ENCODE measurements around the gene FRZB. TPM values are rescaled to one million over a fixed set of nuclear protein-coding genes. Genes with fewer than 3 reads are reported as not detected.

FRZB gene
- total RNA-seq, 2 experiments from 2014 or later = not detected

GRCh38 chr2:182852801-182853200, 13.6 kb downstream of the FRZB start:
- Mint-ChIP-seq H3K27ac (no peak overlapping the region), H3K4me1 (no peaks in the 10 kb centered on the region), H3K36me3 (ENCODE audit: low read depth) (no peaks in the 10 kb centered on the region), H3K9me3 (no peaks in the 10 kb centered on the region), H3K4me3 (no peak overlapping the region), H3K27me3 (peaks cover 17% of the 10 kb centered on the region)
- ChIA-PET CTCF (no interaction called here), POLR2A (no interaction called here)
- no peak for DNase-seq

- Mint-ChIP-seq H3K27ac (no peak overlapping the region), H3K36me3 (ENCODE audit: low read depth) (no peaks in the 10 kb centered on the region), H3K4me1 (no peaks in the 10 kb centered on the region), H3K4me3 (no peak overlapping the region), H3K27me3 (peaks cover 19% of the 10 kb centered on the region), H3K9me3 (no peaks in the 10 kb centered on the region)
- CTCF ChIA-PET = no interaction called here
- no peak for DNase-seq
- POLR2A ChIA-PET = no interaction called here
Observed at GRCh38 chr2:182852090-182852489, 14.3 kb downstream of the FRZB start.

GRCh38 chr2:182845794-182846417, 20.5 kb downstream of the FRZB start:
- no peak overlapping the region for H3K4me3 Mint-ChIP-seq
- H3K27ac Mint-ChIP-seq = no peak overlapping the region
- POLR2A ChIA-PET = no interaction called here
- H3K36me3 Mint-ChIP-seq (ENCODE audit: low read depth) = no peaks in the 10 kb centered on the region
- peaks cover 34% of the 10 kb centered on the region for H3K27me3 Mint-ChIP-seq
- no peaks in the 10 kb centered on the region for H3K4me1 Mint-ChIP-seq
- H3K9me3 Mint-ChIP-seq = no peaks in the 10 kb centered on the region
- CTCF ChIA-PET = interaction anchor here (1.3 kb wide), 1 partner anchor 243 kb away, joined by 3 read pairs; no protein-coding TSS in a partner anchor
- no peak for DNase-seq

GRCh38 chr2:182836451-182836850, 30.0 kb downstream of the FRZB start:
- no peaks in the 10 kb centered on the region for H3K4me1 Mint-ChIP-seq
- DNase-seq = no peak
- ChIA-PET CTCF (no interaction called here), POLR2A (no interaction called here)
- H3K9me3 Mint-ChIP-seq = no peaks in the 10 kb centered on the region
- no peak overlapping the region for H3K4me3 Mint-ChIP-seq
- H3K27me3 Mint-ChIP-seq = peaks cover 34% of the 10 kb centered on the region
- H3K27ac Mint-ChIP-seq = no peak overlapping the region
- H3K36me3 Mint-ChIP-seq (ENCODE audit: low read depth) = no peaks in the 10 kb centered on the region

GRCh38 chr2:182834293-182834692, 32.1 kb downstream of the FRZB start:
- Mint-ChIP-seq H3K27me3 (peaks cover 23% of the 10 kb centered on the region), H3K27ac (no peak overlapping the region), H3K9me3 (no peaks in the 10 kb centered on the region), H3K4me1 (no peaks in the 10 kb centered on the region), H3K36me3 (ENCODE audit: low read depth) (no peaks in the 10 kb centered on the region), H3K4me3 (no peak overlapping the region)
- ChIA-PET POLR2A (no interaction called here), CTCF (no interaction called here)
- no peak for DNase-seq

GRCh38 chr2:182833084-182833854, 33.2 kb downstream of the FRZB start:
- H3K4me3 Mint-ChIP-seq = no peak overlapping the region
- peaks cover 17% of the 10 kb centered on the region for H3K27me3 Mint-ChIP-seq
- ChIA-PET CTCF (no interaction called here), POLR2A (no interaction called here)
- no peaks in the 10 kb centered on the region for H3K9me3 Mint-ChIP-seq
- H3K27ac Mint-ChIP-seq = no peak overlapping the region
- no peak for DNase-seq
- H3K4me1 Mint-ChIP-seq = no peaks in the 10 kb centered on the region
- no peaks in the 10 kb centered on the region for H3K36me3 Mint-ChIP-seq (ENCODE audit: low read depth)

GRCh38 chr2:182831921-182832320, 34.5 kb downstream of the FRZB start:
- Mint-ChIP-seq H3K4me1 (no peaks in the 10 kb centered on the region), H3K27ac (no peak overlapping the region), H3K4me3 (no peak overlapping the region), H3K36me3 (ENCODE audit: low read depth) (no peaks in the 10 kb centered on the region), H3K27me3 (peaks cover 11% of the 10 kb centered on the region), H3K9me3 (no peaks in the 10 kb centered on the region)
- ChIA-PET POLR2A (no interaction called here), CTCF (interaction anchor here (0.6 kb wide), 2 partner anchors 257 to 1779 kb away, joined by 3 to 5 read pairs; no protein-coding TSS in a partner anchor)
- DNase-seq = no peak

GRCh38 chr2:182831101-182831500, 35.3 kb downstream of the FRZB start:
- Mint-ChIP-seq H3K27me3 (peaks cover 11% of the 10 kb centered on the region), H3K4me3 (no peak overlapping the region), H3K27ac (no peak overlapping the region), H3K4me1 (no peaks in the 10 kb centered on the region), H3K9me3 (no peaks in the 10 kb centered on the region), H3K36me3 (ENCODE audit: low read depth) (no peaks in the 10 kb centered on the region)
- DNase-seq = no peak
- ChIA-PET POLR2A (no interaction called here), CTCF (no interaction called here)

GRCh38 chr2:182827182-182827879, 39.1 kb downstream of the FRZB start:
- H3K4me1 Mint-ChIP-seq = no peaks in the 10 kb centered on the region
- no peaks in the 10 kb centered on the region for H3K36me3 Mint-ChIP-seq (ENCODE audit: low read depth)
- no peak overlapping the region for H3K4me3 Mint-ChIP-seq
- DNase-seq = no peak
- peaks cover 11% of the 10 kb centered on the region for H3K27me3 Mint-ChIP-seq
- ChIA-PET POLR2A (no interaction called here), CTCF (no interaction called here)
- H3K27ac Mint-ChIP-seq = no peak overlapping the region
- H3K9me3 Mint-ChIP-seq = no peaks in the 10 kb centered on the region

GRCh38 chr2:182826496-182826895, 39.9 kb downstream of the FRZB start:
- Mint-ChIP-seq H3K4me1 (no peaks in the 10 kb centered on the region), H3K4me3 (no peak overlapping the region), H3K36me3 (ENCODE audit: low read depth) (no peaks in the 10 kb centered on the region), H3K27ac (no peak overlapping the region), H3K27me3 (peaks cover 8% of the 10 kb centered on the region), H3K9me3 (no peaks in the 10 kb centered on the region)
- CTCF ChIA-PET = no interaction called here
- no peak for DNase-seq
- POLR2A ChIA-PET = no interaction called here

GRCh38 chr2:182826064-182826463, 40.4 kb downstream of the FRZB start:
- Mint-ChIP-seq H3K27ac (no peak overlapping the region), H3K4me3 (no peak overlapping the region), H3K4me1 (no peaks in the 10 kb centered on the region), H3K36me3 (ENCODE audit: low read depth) (no peaks in the 10 kb centered on the region), H3K9me3 (no peaks in the 10 kb centered on the region), H3K27me3 (peaks cover 9% of the 10 kb centered on the region)
- DNase-seq = no peak
- POLR2A ChIA-PET = no interaction called here
- CTCF ChIA-PET = no interaction called here

GRCh38 chr2:182824767-182825158, 41.7 kb downstream of the FRZB start:
- CTCF ChIA-PET = no interaction called here

GRCh38 chr2:182824056-182824766, 42.2 kb downstream of the FRZB start:
- Mint-ChIP-seq H3K4me3 (no peak overlapping the region), H3K27ac (no peak overlapping the region), H3K9me3 (no peaks in the 10 kb centered on the region), H3K4me1 (no peaks in the 10 kb centered on the region), H3K27me3 (peaks cover 10% of the 10 kb centered on the region), H3K36me3 (ENCODE audit: low read depth) (no peaks in the 10 kb centered on the region)
- ChIA-PET CTCF (no interaction called here), POLR2A (no interaction called here)
- no peak for DNase-seq

More at GRCh38 chr2:182824767-182825158, 41.7 kb downstream of the FRZB start:
- POLR2A ChIA-PET = no interaction called here
- H3K27ac Mint-ChIP-seq = no peak overlapping the region
- no peaks in the 10 kb centered on the region for H3K9me3 Mint-ChIP-seq
- H3K36me3 Mint-ChIP-seq (ENCODE audit: low read depth) = no peaks in the 10 kb centered on the region
- H3K27me3 Mint-ChIP-seq = peaks cover 10% of the 10 kb centered on the region
- DNase-seq = no peak
- no peaks in the 10 kb centered on the region for H3K4me1 Mint-ChIP-seq
- no peak overlapping the region for H3K4me3 Mint-ChIP-seq
